T-helper 9 cell (primary cell): ENCODE data around the gene PIP5K1C.
A peak's percentile ranks its signal among the peaks of the same experiment; 100 is the strongest.

Experiments
- DNase-seq: peaks from one replicate; pipeline ENCODE4 v3.0.0-alpha.2; 2020

The PIP5K1C gene

DNA sequence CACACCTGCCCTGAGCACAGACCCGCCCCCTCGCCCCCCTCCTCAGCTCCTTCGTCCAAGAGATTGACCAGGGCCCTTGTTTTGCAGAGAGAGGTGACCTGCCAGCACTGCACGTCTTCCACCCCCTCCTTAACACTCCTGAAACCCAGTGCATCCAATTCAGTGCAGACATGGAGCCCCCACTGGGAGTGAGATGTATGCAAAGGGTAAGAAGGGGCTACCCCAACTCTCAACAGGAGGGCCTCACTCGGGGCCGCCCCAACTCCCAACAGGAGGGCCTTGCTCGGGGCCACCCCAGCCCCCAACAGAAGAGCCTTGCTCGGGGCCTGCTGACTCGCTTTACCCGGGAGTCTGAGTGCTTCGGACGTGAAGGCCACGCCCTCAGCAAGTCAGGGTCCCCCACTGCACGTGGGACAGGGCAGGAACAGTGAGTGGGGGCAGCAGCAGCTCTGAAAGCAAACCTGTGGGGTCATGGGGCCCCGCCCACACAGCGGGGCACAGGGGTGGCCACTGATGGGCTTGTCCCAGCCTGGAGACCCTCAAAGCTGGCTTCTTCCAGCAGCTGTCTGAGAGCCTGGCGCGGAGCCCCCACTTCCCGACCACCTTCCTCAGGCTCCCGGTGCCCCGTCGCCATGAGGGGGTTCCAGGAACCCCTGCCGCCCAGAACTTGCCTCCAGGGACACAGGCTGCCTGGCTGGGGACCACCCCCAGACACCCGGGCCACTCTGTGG lies 79.3 kb downstream of the PIP5K1C start:
- DNase-seq: no peak

DNA sequence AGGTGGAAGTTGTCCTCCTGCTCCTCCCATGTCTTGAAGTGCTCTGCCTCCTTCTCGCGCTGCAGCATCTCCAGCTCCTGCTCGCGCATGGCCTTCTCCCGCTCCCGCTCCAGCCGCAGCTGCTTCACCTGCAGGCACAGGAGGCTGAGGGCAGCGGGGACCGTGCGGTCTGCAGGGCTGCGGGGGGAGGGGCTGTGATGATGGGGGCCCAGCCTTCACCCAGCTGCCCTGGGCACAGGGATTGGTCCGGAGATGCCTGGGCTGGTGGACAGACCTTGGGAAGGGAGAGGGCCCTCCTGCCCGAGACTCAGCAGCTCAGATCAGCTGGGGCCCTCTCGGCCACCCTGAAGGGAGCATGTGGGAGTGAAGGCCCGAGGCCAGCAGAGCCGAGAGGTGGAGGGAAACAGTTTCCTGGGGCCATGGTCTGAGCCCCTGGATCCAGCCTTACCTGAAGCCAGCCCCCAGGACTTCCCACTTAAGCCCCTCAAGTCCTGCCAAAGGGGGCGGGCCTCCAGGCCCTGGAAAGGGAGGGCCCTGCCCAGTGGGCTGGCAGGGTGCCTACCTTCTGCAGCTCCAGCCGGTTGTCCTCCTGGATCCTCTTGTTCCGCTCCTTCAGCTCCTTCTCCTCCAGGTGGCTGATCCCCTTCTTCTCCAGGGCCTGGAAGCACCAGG lies 80.0 kb downstream of the PIP5K1C start:
- no peak for DNase-seq

DNA sequence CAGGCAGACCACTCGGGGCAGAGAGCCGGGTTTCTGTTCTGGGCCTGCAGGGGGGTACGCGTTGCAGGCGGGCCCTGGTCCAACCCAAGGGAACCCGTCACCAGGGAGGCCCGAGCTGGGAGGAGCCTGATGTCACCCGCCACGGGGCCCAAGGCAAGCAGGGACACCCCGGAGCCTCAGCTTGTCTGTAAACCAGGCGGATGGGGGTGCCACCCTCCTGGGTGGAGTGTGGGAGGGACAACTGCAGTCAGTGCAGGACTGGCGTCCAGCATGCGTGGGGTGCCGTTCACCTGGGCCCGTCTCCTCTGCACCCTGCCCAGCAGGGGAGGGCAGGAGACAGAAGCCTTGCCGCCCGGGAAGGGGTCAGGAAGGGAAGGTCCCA lies 80.6 kb downstream of the PIP5K1C start:
- no peak for DNase-seq

DNA sequence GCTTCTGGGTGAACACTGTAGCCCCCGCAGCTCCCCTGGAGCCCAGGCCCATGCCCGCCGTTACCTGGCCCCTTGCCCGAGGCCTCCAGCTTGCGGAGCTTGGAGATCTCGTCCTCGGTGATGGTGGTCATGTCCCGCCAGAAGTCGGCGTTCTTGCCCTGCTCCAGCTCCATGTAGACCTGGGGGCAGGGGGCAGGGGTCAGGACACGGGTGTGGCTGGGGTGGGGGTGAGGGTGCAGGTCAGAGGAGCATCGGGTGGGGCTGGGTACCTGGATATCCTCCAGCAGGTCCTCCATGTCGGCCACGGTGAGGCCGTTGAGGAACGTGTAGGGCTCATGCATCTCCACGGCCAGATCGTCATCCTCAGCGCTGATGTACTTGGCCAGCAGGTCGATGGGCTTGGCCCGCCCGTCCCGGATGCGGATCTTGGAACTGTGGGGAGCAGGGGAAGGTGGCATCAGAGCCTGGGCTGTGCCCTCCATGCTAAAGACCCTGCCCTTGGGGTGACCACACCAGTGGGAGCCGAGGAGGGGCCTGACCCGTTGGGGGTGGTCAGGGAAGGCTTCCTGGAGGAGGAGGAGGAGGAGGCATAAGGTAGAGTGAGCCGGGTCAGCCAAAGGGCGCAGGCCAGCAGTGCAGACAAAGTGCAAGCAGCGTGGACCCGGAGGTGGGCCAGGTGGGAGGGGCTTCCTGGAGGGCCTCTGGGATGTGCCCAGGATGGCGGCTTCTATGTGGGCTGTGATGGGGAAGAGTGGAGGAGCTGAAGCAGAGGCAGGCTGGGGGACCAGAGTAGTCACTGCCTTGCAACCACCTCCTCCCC lies 81.2 kb downstream of the PIP5K1C start:
- no peak for DNase-seq

DNA sequence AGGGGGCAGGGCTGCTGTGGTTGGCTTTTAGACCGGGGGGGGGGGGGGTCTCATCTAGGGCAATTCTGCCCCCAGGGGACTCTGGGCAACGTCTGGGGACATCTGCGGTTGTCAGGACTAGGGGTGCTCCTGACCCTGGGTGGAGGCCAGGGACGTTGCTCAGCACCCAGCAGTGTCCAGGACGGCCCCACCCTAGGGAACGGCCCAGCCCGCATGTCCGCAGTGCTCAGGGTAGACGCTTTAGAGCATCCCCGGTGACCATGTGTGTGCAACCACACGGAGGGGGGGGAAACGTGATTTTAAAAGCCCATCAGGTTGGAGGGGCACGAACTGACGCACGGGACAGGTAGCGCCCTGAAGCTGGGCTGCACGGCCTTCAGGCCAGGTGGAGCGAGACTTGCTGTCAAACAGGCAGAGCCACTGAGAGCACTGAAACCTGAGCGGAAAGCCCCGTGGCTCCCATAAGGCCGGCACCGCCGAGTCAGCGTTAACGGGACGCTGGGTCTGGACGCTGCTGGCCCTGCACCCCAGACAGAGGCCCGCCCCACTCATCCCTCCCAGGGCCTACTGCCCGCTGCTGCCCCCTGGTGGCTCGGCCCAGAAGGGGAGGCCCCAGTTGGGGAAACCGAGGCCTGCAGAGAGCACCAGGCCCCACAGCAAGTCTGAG lies 82.0 kb downstream of the PIP5K1C start:
- peak; percentile 48 for DNase-seq

DNA sequence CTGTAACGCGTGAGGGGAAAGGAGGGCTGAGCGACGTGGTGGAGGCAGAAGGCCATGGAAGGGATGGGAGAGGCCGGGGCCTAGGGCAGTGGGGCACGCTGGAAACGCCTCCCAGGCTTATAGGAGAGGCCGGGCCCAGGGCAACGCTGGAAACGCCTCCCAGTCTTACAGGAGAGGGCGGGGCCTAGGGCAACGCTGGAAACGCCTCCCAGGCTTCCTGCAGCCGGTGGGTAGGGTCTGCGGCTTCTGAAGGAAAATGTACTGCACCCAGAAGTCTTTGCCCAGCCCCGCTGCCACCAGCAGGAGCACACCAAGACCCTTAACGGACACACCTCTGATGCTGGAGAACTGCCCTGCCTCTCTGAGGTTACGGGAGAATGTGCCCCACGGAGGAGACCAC lies 82.8 kb downstream of the PIP5K1C start:
- no peak for DNase-seq

DNA sequence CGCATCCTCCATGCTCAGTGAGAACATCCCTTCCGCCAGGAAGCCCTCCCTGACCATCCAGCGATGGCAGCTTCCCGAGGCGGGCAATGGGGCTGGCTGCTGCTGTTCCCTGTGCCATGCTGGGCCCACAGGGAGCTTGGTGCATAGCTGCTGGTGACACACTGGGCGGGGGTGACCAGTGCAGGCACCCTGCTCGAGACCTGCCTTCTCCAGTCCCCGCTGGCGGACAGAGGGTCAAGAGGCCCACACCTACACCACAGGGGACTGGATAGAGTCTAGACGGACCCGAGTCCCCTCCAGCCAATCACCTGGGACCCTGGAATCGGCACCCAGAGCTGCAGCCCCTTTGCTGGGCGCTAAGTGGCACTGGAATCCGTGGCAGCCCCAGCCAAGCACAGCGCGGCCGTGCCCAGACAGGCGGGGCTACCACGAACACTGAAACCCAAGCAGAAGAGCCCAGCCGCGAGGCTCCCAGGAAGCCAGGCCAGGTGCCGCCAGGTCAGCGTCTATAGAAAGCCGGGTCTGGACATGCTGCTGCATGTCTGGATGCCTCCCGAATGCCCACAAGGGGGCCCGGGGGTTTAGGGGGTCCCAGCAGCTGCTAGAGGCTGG lies 84.6 kb downstream of the PIP5K1C start:
- DNase-seq: no peak

DNA sequence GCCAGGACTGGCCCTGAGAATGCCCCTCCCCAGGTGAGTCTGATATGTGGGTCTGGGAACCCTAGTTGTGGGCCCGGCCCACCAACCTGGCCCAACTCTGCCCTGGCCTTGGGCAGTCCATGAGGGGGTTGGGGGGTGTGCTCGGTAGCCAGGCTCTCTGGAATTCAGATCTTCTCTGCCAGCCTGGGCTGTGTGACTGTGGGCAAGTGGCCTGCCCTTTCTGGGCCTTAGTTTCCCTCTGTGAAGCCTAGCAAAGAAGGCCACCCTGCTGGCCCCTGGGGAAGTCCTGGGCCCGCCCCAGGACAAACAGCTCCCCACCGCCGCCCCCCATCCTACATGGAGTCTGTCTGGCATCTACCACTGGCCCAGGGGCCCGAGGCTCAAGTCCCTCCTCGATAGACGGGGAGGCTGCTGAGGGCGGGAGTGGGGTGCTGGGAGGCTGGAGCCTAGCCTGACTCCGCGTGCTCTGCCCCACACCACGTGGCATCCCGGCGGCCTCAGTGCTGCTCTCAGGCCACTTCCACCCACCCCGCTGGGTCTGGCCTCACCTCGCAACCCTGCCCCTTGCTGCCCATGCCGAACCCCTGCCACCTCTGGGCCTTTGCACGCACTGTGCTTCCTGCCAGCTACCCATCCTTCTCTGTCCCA lies 85.3 kb downstream of the PIP5K1C start:
- DNase-seq: no peak

DNA sequence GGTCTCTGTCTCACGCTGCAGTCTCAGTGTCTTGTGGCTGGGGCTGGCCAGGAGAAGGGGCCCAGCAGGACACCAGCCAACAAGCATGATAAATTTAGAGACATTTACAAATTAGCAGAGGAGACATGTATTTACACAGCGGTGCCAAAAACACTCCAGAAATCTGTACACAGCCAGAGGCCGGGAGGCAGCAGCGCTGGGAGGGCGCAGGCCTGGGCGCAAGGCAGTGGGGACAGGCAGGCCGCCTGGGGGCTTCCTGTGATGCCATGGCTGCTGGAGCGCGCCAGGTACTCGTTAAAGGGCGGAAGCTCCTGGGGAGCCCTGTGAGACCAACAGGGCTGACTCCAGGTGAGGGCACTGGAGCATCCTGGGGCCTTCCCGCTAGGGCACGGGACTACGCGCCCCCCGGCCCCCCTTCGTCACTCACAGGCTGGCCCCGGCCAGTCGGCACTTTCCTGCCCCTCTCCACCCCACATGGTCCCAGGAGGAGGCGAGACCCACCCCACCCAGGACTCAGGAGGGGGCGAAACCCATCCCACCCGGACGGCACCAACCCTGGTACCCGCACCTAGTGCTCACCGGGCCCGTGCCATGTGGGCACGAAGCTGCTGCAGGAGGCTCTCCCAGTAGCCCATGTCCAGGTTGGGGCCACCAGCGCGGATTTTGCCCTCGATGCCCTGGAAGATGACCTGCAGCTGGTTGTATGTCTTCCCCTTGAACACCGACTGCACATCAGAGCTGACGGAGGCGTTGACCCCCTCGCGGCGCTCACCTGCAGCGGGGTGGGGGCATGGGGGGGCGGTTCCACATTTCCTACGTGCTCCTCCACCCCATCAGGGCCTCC lies 86.2 kb downstream of the PIP5K1C start:
- no peak for DNase-seq

DNA sequence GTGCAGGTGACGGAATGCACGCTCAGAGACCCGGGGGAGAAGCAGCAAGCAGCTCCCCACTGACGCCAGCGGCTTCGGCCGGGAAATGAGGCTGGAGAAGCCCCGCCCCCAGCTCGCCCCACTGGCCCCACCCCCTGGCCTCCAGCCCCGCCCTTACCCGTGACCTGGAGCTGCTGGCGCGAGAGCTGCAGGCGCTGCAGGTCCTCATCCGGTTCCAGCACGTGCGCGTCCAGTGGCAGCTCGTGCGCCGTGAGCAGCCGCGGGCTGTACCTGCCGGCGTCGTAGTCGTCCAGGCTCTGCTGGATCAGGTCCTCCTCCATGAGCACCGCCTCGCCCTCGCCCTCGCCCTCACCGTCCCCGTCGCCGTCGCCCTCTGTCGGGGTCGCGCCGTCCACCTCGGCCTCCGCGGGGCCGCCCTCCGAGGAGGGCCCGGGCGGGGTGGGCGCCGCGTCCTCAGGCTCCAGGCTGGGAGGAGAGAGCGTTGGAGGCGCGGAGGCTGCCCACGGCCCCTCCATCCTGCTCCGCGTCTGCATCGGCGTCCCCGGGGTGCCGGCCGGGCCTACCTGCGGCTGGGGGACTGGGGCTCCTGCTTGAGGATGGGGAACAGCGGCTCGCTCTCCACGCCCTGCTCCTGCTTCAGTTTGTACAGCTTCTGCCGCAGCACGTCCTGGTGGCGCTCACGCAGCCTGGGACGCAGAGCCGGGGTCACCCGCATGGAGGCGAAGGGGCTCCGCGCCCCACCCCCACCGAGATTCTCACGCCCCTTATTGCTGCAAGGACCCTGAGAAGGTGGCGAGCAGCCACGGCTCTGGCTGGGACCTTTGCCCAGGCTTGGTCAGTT lies 87.1 kb downstream of the PIP5K1C start:
- no peak for DNase-seq

DNA sequence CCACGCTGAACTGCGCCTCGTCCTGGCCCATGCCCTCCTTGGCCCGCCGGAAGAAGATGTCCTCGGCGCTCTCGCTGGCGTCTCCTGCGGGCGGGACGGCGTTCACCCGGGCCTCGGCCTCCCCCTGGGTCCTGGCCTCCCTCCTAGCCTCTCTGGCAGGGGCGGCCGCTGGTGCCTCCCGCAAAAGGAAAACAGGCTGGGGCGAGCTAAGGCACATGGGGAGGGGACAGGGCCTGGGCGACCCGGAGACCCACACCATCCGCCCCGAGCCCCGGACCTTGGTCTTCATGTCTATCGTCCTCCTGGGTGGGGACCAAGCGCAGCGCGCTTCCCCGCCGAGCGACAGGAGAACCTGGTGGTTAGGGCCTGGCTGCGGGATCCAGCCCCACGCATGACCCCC lies 87.9 kb downstream of the PIP5K1C start:
- no peak for DNase-seq

DNA sequence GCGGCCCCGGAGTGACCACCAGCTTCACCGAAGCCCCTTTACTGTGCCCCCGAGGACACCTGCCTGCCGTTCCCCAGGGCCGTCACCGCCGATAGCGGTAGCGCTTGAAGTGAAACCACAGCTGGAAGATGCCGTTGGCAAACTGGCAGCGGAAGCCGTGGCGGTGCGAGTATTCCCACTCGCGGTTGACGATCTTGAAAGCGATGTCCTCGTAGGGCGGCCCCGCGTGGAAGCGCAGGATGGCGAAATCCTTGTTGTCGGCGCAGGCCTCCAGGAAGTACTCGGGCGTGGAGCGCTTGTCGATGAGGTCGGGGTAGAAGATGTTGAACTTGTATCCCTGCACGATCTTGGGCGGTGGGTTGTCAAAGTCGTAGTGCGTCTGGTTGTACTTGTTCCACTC lies 88.4 kb downstream of the PIP5K1C start:
- DNase-seq: no peak

DNA sequence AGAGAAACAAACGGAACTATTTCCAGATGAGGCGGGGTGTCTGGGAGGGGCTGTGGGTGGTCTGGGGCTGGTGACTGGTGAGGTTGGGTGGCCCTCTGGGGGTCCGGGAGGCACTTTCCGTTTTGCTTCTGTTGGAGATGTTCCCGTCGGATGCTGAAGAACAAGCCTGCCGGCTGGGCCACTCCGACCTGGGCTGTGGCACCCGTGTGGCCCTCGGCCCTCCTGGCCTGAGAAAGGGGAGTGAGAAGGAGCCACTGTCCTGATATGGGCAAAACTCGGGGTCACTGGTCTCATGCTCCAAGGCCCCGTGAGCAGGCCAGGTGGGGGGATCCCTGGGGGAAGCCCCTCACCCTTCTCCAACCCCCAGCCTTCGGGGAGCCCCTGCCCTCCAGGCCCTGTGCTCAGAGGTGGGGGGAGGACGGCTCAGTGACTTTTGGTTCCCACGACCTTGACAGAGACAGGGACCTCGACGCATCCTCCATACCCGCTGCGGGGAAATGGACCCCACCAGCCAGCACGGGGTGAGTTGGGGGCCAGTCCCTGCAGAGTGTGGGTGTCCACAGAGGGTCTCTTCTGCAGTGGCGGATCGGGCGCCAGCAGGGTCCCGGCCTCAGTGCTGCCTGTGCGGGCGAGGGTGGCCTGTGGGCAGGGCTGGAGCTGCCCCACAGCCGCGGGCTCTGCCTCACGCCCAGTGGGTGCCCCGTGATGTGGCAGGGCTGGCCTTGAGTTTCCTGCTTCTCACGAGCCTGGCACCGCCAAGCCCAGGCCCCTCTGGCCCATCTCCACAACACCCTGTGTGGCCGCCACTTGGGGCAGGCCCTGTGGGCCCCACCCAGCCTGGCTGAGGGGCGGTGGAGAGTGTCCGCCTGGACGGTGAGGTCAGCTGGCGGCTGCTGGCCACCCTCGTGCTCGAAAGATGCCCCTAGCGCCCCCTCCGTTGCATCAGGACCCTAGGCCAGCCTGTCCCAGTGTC lies 89.2 kb downstream of the PIP5K1C start:
- DNase-seq: no peak

DNA sequence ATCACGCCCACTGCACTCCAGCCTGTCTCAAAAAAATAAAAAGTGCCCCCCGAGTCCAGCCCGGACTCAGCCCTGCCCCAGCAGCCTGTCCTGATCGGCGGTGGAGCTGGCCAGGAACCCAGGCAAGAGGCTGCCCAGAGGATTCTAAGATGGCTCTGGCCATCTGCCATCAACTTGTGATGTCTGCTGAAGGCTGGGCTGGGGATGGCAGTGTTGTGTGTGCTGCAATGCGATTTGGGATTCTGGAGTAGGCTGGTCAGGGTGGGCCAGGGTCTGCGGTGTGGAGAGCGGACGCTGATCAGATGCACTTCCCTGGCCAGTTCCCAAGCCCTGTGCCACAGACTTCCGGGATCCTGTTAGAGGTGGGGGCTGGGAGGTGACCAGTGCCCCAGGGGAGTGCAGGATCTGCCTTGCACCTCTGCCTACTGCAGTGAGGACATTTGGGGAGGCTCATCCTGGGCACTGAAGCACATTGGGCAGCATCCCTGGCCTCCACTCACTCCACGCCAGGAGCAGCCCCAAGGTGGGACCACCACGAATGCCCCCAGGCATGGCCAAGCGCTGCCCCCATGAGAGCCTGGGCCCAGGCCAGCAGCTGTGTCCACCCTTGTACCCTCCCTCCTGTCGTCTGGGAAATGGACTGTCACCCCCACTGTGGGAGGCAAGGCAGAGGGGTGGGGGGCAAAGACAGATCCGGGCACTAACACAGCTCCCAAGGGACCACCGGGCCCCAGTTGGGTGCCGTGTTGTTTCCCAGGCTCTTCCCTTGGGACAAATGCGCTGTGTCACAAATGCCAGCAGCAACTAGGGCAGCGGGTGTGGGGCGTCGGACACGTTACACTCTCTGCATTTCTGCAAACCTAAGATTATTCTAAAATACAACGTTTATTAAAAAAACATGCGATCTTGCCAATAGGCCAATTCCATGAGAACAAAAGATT lies 90.2 kb downstream of the PIP5K1C start:
- no peak for DNase-seq

DNA sequence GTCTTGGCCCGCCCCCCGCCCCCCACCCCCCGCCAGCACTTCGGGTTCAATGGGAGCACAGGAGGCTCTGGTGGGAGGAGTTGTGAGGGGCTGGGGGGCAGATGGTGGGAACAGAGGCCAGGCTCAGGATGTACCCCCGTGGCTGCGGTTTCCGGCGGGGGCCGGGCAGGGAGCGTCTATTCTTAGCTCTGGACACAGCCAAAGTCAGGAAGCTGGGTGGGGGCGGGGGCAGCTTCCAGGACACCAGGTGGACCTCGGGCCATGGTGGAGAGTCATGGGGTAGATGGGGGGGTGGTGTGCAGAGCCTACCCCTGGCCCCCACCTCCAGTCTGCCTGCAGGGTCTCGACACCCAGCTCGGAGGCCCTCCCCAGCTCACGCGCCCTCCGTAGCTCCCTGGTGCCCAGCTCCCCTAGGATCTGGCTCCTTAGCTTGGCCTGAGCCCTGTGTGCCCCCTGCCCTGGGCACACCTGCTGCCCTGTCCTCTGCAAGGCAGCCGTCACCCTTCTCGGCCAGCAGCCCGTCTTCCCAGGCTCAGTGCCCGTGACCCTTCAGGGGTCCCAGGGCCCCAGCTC lies 91.4 kb downstream of the PIP5K1C start:
- DNase-seq: no peak

DNA sequence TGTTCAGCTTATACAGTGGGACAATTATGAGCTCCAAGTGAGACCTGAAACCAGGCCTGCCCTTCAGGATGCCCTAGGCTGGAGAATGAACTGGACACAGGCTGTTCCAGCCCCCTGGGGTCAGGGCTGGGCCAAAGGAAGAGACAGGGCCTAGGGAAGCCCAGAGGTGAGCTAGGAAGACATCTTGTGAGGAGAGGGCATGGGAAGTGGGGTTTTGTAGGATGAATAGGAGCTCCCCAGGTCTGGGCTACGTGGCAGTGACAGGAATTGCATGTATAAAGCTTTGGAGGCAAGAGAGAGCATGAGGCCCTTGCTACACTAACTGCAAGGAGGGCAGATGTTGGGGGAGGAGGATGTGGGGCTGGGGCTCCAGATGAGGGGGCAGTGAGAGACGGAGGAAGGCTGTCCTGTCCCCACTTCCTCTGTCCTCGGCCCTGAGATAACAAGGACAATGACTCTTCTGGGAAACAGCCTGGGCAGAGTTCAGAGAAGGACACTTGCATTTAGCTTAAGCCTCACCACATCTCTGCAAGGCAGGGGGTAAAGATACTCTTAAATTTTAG lies 92.1 kb downstream of the PIP5K1C start:
- no peak for DNase-seq
